SIG-M5 treated with dmso at 0.1 percent for 504 hours (cell line): ENCODE results near the gene LANCL2.

ENCODE experiments used
- DNase-seq: peaks from one replicate; lab custom pipeline; 2025; ENCODE audit not compliant: unreplicated experiment; lab: John Stamatoyannopoulos, UW

Gene LANCL2

GRCh38 chr7:55436457-55436856 lies 71.3 kb downstream of the LANCL2 start:
- DNase-seq = no peak

GRCh38 chr7:55437375-55437774 lies 72.2 kb downstream of the LANCL2 start:
- DNase-seq = no peak

DNA sequence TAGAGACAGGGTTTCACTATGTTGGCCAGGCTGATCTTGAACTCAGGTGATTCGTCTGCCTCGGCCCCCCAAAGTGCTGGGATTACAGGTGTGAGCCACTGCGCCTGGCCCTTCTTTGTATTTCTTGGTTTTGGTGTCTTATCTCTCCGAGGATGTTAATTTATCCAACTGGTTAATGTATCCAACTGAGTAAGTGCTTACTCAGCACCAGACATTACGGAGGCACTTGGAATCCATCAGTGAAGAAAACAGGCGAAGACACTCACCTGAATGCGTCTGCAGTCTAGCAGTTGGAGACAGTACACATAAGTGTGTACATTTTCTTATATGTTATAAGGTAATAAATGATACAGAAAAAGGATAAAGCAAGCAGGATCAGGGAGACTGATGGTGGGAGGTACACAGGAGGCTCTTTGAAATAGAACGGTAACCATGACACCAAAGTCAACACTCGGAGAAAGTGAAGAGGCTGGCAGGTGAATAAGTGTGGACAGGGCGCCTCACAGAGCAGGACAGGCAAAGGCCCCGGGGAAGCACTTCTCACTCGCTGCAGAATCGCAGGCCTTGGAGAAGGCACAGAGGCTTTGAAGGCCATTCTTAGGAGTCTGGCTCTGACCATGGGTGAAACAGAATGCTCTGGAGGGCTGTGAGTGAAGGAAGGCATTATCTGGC lies 73.1 kb downstream of the LANCL2 start:
- no peak for DNase-seq

DNA sequence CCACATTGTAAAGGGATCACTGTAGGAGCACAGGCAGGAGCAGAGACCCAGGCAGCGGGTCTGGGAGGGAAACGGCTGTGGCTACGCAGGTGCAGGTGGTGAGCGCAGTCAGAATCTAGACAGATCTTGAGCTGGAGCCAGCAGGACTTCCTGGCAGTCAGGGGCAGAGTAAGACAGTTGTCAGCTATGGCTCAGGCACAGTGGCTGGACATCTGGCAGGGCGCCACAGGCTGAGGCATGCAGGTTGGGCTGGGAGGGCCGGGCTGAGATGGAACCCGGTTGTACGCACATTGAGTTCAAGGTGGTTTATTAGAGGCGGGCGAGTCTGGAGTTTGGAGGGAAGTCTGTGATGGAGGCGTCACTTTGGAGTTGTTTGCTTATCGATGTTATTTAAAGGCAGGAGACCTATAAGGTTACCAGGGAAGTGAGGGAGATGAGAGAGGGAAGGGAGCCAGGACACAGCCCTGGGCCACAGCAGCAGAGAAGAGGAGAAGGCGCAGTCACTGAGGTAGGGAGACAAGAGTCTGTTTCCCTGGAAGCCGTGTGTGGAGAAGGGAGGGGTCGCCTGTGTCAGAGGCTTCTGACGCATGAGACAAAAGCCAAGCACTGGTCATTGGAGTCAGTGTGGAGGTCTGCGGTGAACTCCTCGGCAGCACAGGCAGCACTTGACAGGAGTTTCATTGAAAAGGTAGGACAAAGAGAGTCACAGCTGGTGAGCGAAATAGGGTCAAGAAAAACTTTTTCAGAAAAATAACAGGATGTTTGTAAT lies 73.8 kb downstream of the LANCL2 start:
- DNase-seq = no peak

- DNase-seq = no peak
Measured at GRCh38 chr7:55439627-55440026, 74.5 kb downstream of the LANCL2 start.

GRCh38 chr7:55440040-55440690 lies 75.0 kb downstream of the LANCL2 start:
- DNase-seq = no peak

GRCh38 chr7:55441002-55441401 lies 75.9 kb downstream of the LANCL2 start:
- no peak for DNase-seq

GRCh38 chr7:55441774-55442522 lies 76.8 kb downstream of the LANCL2 start:
- DNase-seq = no peak

DNA sequence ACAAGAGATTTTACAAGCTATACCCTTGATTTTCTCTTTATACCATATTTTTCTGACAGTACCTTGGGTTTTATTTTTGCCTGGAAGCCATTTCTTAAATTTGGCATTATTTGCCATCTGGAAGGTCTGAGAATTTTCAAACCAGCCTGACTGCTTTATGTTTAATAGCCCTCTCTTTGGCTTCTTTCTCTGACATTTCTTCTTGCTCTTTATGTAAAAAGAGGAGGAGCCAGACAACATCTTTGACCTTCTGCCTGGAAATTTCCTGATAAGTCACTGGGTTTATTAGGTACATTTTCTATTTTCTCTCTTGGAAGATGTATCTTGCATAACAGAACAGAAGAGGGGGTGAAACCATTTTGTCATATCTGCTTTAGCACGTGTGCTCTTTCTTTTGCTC lies 79.6 kb downstream of the LANCL2 start:
- no peak for DNase-seq

DNA sequence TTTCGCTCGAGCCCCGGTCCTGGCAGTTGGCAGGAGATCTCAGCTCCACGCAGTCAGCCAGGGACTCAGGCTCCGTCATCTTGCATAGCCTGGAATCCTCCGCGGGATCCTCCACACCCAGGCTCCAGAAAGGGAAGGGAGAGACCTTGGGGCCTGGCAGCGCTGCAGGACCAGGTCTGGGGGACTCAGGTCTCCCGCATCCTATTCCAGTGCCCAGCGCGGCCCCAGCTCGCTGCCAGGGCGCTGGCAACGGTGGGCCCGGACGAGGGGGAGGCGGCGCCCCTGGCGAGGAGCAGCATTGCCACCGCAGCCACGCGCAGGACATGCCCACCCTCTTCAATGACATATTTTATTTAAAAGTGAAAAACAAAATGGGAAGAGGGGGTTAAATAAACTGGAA lies 83.4 kb downstream of the LANCL2 start:
- no peak for DNase-seq

GRCh38 chr7:55449205-55449991 lies 84.3 kb downstream of the LANCL2 start:
- no peak for DNase-seq

DNA sequence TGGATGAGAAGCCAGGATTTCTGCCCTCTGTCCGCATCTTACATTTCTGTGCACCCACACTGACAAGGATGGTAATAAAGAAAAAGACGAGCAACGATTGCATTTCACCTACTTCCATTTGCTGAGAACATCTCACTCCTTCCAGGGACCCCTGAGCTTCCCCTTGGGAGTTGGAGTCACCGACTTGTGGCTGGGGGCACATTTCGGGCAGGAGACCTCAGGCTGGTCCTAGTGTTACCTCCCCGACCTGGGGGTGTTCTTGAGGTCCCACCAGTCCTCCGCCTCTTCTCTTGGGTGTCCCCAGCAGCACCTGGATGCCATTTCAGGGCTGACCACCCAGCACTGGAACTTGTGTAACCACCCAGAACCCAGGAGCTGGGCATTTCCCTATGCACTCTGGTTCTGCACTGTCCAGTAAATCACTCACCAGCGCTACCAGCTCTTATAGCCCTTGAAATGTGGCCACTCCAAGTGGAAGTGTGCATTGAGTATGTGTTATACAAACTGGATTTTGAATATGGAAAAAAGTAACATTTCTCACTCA lies 84.9 kb downstream of the LANCL2 start:
- no peak for DNase-seq

DNA sequence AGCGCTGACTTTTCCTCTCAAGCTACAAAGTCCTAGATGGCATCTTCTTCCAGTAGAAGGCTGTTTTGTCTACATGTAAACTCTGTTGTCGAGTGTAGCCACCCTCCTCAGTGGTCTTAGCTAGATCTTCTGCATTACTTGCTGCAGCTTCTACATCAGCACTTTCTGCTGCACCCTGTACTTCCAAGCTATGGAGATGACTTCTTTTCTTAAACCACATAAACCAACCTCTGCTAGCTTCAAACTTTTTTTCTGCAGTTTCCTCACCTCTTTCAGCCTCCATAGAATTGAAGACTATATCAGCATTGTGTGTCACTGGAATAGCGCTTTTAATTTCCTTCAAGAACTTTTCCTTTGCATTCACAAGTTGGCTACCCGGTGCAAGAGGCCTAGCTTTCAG lies 87.8 kb downstream of the LANCL2 start:
- DNase-seq = no peak

GRCh38 chr7:55457801-55458200 lies 92.7 kb downstream of the LANCL2 start:
- DNase-seq = no peak

DNA sequence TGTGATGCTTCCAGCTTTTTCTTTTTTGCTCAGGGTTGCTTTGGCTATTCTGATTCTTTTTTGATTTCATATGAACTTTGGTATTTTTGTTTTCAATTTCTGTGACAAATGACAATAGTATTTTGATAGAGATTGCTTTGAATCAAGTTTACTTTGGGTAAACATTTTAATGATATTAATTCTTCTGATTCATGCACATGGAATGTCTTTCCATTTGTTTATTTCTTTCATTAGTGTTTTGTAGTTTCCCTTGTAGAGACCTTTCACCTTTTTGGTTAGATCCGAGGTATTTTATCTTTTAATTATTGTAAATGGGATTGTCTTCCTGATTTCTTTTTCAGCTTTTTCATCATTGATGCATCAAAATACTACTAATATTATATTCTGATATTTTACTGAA lies 93.2 kb downstream of the LANCL2 start:
- no peak for DNase-seq

DNA sequence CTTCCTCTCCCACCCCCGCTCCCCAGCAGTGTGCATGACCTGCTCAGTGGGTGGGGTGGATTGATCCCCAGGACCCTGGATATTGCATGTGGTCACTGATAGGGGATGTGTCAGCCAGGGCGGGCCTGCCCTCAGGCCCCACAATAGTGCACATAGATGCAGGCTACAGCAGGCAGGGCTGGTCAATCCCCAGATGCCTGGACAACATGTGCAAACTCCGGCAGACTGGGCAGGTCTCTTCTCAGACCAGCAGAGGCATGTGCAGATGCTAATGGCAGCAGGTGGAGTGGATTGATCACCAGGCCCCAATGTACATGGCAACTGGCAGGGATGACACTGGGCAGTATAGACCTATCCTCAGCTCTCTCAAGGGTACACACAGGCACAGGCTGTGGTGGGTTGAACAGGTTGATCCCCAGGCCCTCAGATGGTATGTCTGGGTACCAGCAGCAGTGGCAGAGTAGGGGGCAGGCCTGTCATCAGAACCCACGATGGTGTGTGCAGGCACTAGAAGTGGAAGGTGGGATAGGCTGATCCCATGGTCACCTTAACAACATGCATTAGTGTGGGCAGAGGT lies 98.6 kb downstream of the LANCL2 start:
- DNase-seq = no peak

DNA sequence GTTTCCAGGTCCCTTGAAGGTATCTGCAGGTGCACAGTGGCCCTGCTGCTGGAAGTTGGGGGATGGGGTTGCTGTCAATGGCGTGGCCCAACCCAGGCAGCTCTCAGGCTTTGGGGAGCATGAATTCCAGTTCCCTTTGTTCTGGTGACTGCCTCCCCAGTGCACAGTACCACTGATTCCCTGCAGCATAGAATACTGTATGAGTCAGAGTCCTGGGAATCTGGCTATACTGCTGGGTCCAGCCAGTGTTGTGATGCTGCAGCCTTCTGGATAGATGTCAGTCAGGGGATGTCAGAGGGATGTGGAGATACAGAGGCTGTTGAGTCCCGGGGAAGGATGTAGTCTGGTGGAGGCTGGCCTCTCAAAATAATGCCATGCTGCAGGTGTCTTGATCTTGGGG lies 99.3 kb downstream of the LANCL2 start:
- no peak for DNase-seq

DNA sequence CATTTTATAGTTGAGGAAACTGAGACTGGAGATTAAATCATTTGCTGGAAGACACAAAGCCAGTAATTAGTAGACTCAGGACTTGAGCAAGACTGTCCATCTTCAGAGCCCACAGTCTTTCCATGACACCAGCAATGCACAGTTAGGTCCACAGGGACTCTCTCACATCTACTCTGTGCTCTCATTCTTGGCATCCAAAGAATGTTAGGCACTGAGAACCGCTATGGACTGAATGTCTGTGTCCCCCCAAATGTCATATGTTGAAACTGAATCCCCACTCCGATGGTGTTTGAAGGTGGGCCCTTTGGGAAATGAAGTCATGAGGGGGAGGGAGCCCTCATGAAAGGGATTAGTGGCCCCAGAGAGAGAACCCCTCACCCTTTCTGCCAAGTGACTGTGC lies 100.6 kb downstream of the LANCL2 start:
- no peak for DNase-seq

DNA sequence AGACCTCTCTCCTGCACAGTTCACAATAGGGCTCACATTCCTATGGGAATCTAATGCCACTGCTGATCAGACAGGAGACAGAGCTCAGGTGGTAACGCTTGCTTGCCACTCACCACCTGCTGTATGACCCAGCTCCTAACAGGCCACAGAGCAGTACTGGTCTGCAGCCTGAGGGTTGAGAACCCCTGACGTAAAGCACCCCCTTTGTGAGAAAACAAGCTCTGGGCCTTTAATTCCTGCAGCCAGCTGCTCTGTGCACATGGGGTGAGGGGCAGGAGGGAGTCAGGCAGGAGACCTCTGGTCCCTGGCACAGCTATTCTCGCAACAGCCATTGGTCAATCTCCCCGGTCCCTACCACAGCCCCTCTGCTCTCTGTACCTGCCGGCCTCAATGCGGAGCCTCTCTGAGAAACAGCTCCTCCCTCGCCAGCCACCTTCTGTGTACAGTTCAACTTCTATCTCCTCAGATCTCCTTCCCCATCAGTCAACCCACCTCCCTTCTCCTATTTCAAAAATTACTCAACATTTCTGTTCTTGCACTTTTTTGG lies 102.0 kb downstream of the LANCL2 start:
- no peak for DNase-seq

- no peak for DNase-seq
Measured at GRCh38 chr7:55468495-55468894, 103.4 kb downstream of the LANCL2 start.
